Suprapubic skin (tissue), 4 donors: ENCODE results near the gene LRRTM4. TPM values are rescaled to one million over a fixed set of nuclear protein-coding genes. Genes with fewer than 3 reads are reported as not detected.

ENCODE experiments used
- DNase-seq, 2 donors: peaks; one replicate each; pipeline ENCODE4 v3.0.0-alpha.2; 2019; ENCODE audit warnings: low spot score in 2 of 2
- H3K27ac ChIP-seq: fragments of 200-600 bp; sonication (generic); one replicate; pipeline ENCODE4 v1.5.1; 2019
- H3K27me3 ChIP-seq: fragments of 200-600 bp; sonication (generic); one replicate; pipeline ENCODE4 v1.5.1; 2019
- H3K36me3 ChIP-seq: fragments of 200-600 bp; sonication (generic); one replicate; pipeline ENCODE4 v1.5.1; 2019
- H3K4me1 ChIP-seq: fragments of 200-600 bp; sonication (generic); one replicate; pipeline ENCODE4 v1.5.1; 2019
- H3K4me3 ChIP-seq: fragments of 200-600 bp; sonication (generic); one replicate; pipeline ENCODE4 v1.5.1; 2019; ENCODE audit warnings: mild to moderate bottlenecking
- H3K9me3 ChIP-seq: fragments of 200-600 bp; sonication (generic); one replicate; pipeline ENCODE4 v1.5.1; 2019
- EP300 ChIP-seq: sonication (generic); formaldehyde crosslinking; IDR thresholded peaks from one replicate; pipeline ENCODE4 v1.6.1; 2017; ENCODE audit warnings: antibody characterized with exemption
- POLR2A ChIP-seq, 2 donors: fragments of 450-650 bp; IDR thresholded peaks; one replicate each; pipeline ENCODE4 v1.6.1; 2017; ENCODE audit warnings: antibody characterized with exemption in 2 of 2, mild to moderate bottlenecking in 2 of 2, moderate library complexity in 2 of 2
- POLR2AphosphoS5 ChIP-seq, 3 donors: sonication (generic); formaldehyde crosslinking; IDR thresholded peaks; one replicate each; pipeline ENCODE4 v1.6.1; 2017; ENCODE audit warnings: antibody characterized with exemption in 3 of 3
- WGBS: methylation state at CpG from one replicate; pipeline ENCODE4 v1.1.5; 2018; 5-methylcytosine and 5-hydroxymethylcytosine counted together
- total RNA-seq, 4 donors: library from RNA; depleted of rRNA; stranded (reverse); fragments of >200 nt; gene quantifications; one replicate each; pipeline ENCODE4 v1.1.0, GENCODE V29; 2016
- TF ChIP-seq, protein P1 (sequence below), 2 donors: fragments of 200-600 bp in 1 of 2; fragments of 450-650 bp in 1 of 2; sonication (generic) in 1 of 2; IDR thresholded peaks; one replicate each; pipeline ENCODE4 v1.5.1; 2016 to 2019; ENCODE audit warnings: antibody characterized with exemption in 2 of 2, mild to moderate bottlenecking in 1 of 2, moderate library complexity in 1 of 2

The LRRTM4 gene
- total RNA-seq, 4 donors from 2014 or later, result not detected

- Histone ChIP-seq H3K36me3 (no peaks in the 10 kb centered on the region), H3K4me3 (no peak overlapping the region), H3K27me3 (no peaks in the 10 kb centered on the region), H3K9me3 (no peaks in the 10 kb centered on the region), H3K27ac (no peak overlapping the region), H3K4me1 (no peaks in the 10 kb centered on the region)
- TF ChIP-seq POLR2AphosphoS5 (IDR thresholded peaks at IDR 0.05), result no peak
- TF ChIP-seq, protein P1, sequence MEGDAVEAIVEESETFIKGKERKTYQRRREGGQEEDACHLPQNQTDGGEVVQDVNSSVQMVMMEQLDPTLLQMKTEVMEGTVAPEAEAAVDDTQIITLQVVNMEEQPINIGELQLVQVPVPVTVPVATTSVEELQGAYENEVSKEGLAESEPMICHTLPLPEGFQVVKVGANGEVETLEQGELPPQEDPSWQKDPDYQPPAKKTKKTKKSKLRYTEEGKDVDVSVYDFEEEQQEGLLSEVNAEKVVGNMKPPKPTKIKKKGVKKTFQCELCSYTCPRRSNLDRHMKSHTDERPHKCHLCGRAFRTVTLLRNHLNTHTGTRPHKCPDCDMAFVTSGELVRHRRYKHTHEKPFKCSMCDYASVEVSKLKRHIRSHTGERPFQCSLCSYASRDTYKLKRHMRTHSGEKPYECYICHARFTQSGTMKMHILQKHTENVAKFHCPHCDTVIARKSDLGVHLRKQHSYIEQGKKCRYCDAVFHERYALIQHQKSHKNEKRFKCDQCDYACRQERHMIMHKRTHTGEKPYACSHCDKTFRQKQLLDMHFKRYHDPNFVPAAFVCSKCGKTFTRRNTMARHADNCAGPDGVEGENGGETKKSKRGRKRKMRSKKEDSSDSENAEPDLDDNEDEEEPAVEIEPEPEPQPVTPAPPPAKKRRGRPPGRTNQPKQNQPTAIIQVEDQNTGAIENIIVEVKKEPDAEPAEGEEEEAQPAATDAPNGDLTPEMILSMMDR (IDR thresholded peaks at IDR 0.05), result no peak
- TF ChIP-seq POLR2A (IDR thresholded peaks at IDR 0.05), result no peak
- no peak for TF ChIP-seq EP300
- no peak for DNase-seq
- WGBS, result 43% methylated on average over 1 of the region's 1 CpG
These were observed 671.2 kb downstream of the LRRTM4 start for GRCh38 chr2:76851000-76851399.

- Histone ChIP-seq H3K4me1 (no peaks in the 10 kb centered on the region), H3K4me3 (no peak overlapping the region), H3K27ac (no peak overlapping the region), H3K9me3 (no peaks in the 10 kb centered on the region), H3K36me3 (no peaks in the 10 kb centered on the region), H3K27me3 (no peaks in the 10 kb centered on the region)
- 69% methylated on average over 1 of the region's 1 CpG for WGBS
- TF ChIP-seq, protein P1 (IDR thresholded peaks at IDR 0.05), result no peak
- TF ChIP-seq POLR2AphosphoS5 (IDR thresholded peaks at IDR 0.05) (no peak), POLR2A (IDR thresholded peaks at IDR 0.05) (no peak), EP300 (no peak)
- no peak for DNase-seq
These were observed 673.1 kb downstream of the LRRTM4 start for GRCh38 chr2:76849086-76849485.

- no peak for DNase-seq
- no peaks in the 10 kb centered on the region for H3K4me1 ChIP-seq
- no peak overlapping the region for H3K4me3 ChIP-seq
- no peaks in the 10 kb centered on the region for H3K36me3 ChIP-seq
- TF ChIP-seq POLR2AphosphoS5 (IDR thresholded peaks at IDR 0.05) (no peak), EP300 (no peak), POLR2A (IDR thresholded peaks at IDR 0.05) (no peak)
- TF ChIP-seq, protein P1 (IDR thresholded peaks at IDR 0.05), result no peak
- no peak overlapping the region for H3K27ac ChIP-seq
- WGBS, result 76% methylated on average over 1 of the region's 1 CpG
- H3K27me3 ChIP-seq, result no peaks in the 10 kb centered on the region
- H3K9me3 ChIP-seq, result no peaks in the 10 kb centered on the region
These were observed 682.4 kb downstream of the LRRTM4 start for GRCh38 chr2:76839826-76840225.

DNA sequence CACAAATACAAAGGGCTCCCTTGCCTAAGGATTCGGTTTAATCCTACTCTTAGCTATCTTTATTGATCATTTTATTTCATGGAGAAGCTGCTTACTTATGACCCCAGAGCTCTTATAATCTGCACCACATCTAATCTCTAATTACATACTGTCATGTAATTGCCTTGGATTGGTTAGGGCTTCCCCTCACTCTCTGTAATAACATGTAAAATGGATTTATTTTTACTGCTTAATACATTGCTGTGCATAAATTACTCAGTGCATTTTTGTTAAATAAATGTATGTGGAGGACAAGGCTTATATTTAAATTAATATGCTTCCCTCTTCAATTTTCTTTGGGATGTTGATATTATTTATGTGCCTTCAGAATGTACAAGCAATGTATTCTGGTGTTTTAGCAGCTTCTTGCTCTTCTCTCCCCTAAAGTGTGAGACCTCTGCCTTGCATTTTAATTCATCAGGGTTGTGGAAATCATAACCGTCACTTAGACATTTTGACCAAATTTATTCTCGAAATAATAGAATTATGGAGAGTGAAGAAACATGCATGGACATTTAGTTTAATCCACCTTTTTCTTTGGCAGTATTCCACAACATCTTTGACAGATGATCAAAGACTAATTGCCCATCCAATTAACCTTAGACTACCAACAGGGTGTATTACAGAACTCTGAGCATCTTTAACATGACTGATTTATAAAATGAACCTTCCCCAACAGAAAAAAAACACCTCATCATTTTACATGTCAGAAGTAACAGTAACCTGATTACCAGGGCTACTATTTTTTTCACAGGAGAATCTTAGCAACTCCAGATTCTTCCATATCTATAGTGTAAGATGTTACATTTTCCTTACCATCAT lies 692.6 kb downstream of the LRRTM4 start:
- no peaks in the 10 kb centered on the region for H3K4me1 ChIP-seq

GRCh38 chr2:76826691-76827090 lies 695.5 kb downstream of the LRRTM4 start:
- H3K36me3 ChIP-seq, result no peaks in the 10 kb centered on the region
- no peaks in the 10 kb centered on the region for H3K9me3 ChIP-seq
- no peaks in the 10 kb centered on the region for H3K27me3 ChIP-seq
- H3K27ac ChIP-seq, result no peak overlapping the region
- no peak for DNase-seq
- no peaks in the 10 kb centered on the region for H3K4me1 ChIP-seq
- H3K4me3 ChIP-seq, result no peak overlapping the region
- TF ChIP-seq POLR2AphosphoS5 (IDR thresholded peaks at IDR 0.05) (no peak), EP300 (no peak), POLR2A (IDR thresholded peaks at IDR 0.05) (no peak)
- TF ChIP-seq, protein P1 (IDR thresholded peaks at IDR 0.05), result no peak
- 52% methylated on average over 3 of the region's 3 CpGs for WGBS

More for the DNA sequence above, 692.6 kb downstream of the LRRTM4 start:
- no peak overlapping the region for H3K4me3 ChIP-seq
- 74% methylated on average over 3 of the region's 3 CpGs for WGBS
- no peaks in the 10 kb centered on the region for H3K36me3 ChIP-seq
- H3K27ac ChIP-seq, result no peak overlapping the region
- no peak for DNase-seq
- H3K9me3 ChIP-seq, result no peaks in the 10 kb centered on the region
- H3K27me3 ChIP-seq, result no peaks in the 10 kb centered on the region
- no peak for TF ChIP-seq POLR2AphosphoS5 (IDR thresholded peaks at IDR 0.05)
- TF ChIP-seq, protein P1 (IDR thresholded peaks at IDR 0.05), result no peak
- TF ChIP-seq EP300, result no peak
- no peak for TF ChIP-seq POLR2A (IDR thresholded peaks at IDR 0.05)
